Ascending aorta (tissue), 2 donors: ENCODE measurements around the gene SPNS2. TPM values are rescaled to one million over a fixed set of nuclear protein-coding genes. Genes with fewer than 3 reads are reported as not detected.

ENCODE experiments used
- DNase-seq, 2 donors: peaks; one replicate each; pipeline ENCODE4 v3.0.0-alpha.2; 2019; ENCODE audit warnings: low spot score in 2 of 2
- H3K27ac ChIP-seq, 2 donors: fragments of 200-600 bp; sonication (generic); one replicate each; pipeline ENCODE4 v1.5.1; 2016 to 2017; ENCODE audit warnings: mild to moderate bottlenecking in 1 of 2
- H3K27me3 ChIP-seq: fragments of 200-600 bp; sonication (generic); one replicate; pipeline ENCODE4 v1.5.1; 2017
- H3K36me3 ChIP-seq, 2 donors: fragments of 200-600 bp; sonication (generic); one replicate each; pipeline ENCODE4 v1.5.1; 2016
- H3K4me1 ChIP-seq, 2 donors: fragments of 200-600 bp; sonication (generic); one replicate each; pipeline ENCODE4 v1.5.1; 2016 to 2017; ENCODE audit warnings: mild to moderate bottlenecking in 1 of 2
- H3K4me3 ChIP-seq, 2 donors: fragments of 200-600 bp; sonication (generic); one replicate each; pipeline ENCODE4 v1.5.1; 2016 to 2017; ENCODE audit warnings: mild to moderate bottlenecking in 1 of 2
- H3K9me3 ChIP-seq, 2 donors: fragments of 200-600 bp; sonication (generic); one replicate each; pipeline ENCODE4 v1.5.1; 2016
- CTCF ChIP-seq, 3 experiments: fragments of 200-600 bp in 2 of 3; fragments of 450-650 bp in 1 of 3; sonication (generic) in 2 of 3; IDR thresholded peaks; one replicate each; pipeline ENCODE4 v1.5.1; 2016 to 2019; ENCODE audit warnings: antibody characterized with exemption in 3 of 3, mild to moderate bottlenecking in 1 of 3, moderate library complexity in 1 of 3
- intact Hi-C: fragments of 100-400 bp; cut with DNase I; formaldehyde crosslinking; loops from one replicate; pipeline ENCODE4 v1.15.1; 2023
- total RNA-seq: library from RNA; depleted of rRNA; stranded (reverse); fragments of >200 nt; gene quantifications from one replicate; pipeline ENCODE4 v1.1.0, GENCODE V29; 2016

The SPNS2 gene
- total RNA-seq, 1 donor from 2014 or later: 107 TPM

GRCh38 chr17:4559966-4560365 lies 61.3 kb downstream of the SPNS2 start:
- Histone ChIP-seq H3K4me3 (no peak overlapping the region), H3K4me1 (peaks cover 6 to 15% of the 10 kb centered on the region in 2 donors), H3K27ac (no peak overlapping the region), H3K9me3 (no peaks in the 10 kb centered on the region), H3K36me3 (no peaks in the 10 kb centered on the region), H3K27me3 (no peaks in the 10 kb centered on the region)
- DNase-seq: no peak
- TF ChIP-seq CTCF (IDR thresholded peaks at IDR 0.05): no peak
- intact Hi-C loops: loop anchor here (10.0 kb wide), 2 partner anchors 355 to 835 kb away; partner anchors contain the start of gene HASPIN

- Histone ChIP-seq H3K27ac (peak within 1 kb of the TSS in 1 of 2 donors; percentile 82), H3K4me3 (no peak within 1 kb of the TSS), H3K9me3 (no peaks in the 10 kb centered on the region), H3K27me3 (no peaks in the 10 kb centered on the region), H3K36me3 (no peaks in the 10 kb centered on the region), H3K4me1 (peaks cover 6 to 15% of the 10 kb centered on the region in 2 donors)
- no peak for TF ChIP-seq CTCF (IDR thresholded peaks at IDR 0.05)
- intact Hi-C loops: no loop called here
- no peak for DNase-seq
Observed at GRCh38 chr17:4560421-4560820, 61.7 kb downstream of the SPNS2 start, which contains the start of gene GGT6. GGT6 (minus strand) TSS chr17:4560577; CDS start chr17:4560521, 56 bp downstream.

- DNase-seq: no peak
Observed at GRCh38 chr17:4560837-4561256, 62.2 kb downstream of the SPNS2 start.

GRCh38 chr17:4562015-4562969 lies 63.6 kb downstream of the SPNS2 start:
- intact Hi-C loops: loop anchor here (2.0 kb wide), 1 partner anchor 63 kb away; the partner anchor contains the start of gene SPNS2
- no peak for DNase-seq
- Histone ChIP-seq H3K4me3 (peak overlapping the region in 1 of 2 donors; percentile 5), H3K27me3 (no peaks in the 10 kb centered on the region), H3K9me3 (no peaks in the 10 kb centered on the region), H3K4me1 (peaks cover 6 to 10% of the 10 kb centered on the region in 2 donors), H3K27ac (peak overlapping the region; percentile 80 to 82), H3K36me3 (no peaks in the 10 kb centered on the region)
- peak; percentile 10 to 24 (median 12) for TF ChIP-seq CTCF (IDR thresholded peaks at IDR 0.05)

More at GRCh38 chr17:4560837-4561256, 62.2 kb downstream of the SPNS2 start:
- intact Hi-C loops: no loop called here
- TF ChIP-seq CTCF (IDR thresholded peaks at IDR 0.05): no peak
- H3K27ac ChIP-seq: peak overlapping the region in 1 of 2 donors; percentile 82
- H3K27me3 ChIP-seq: no peaks in the 10 kb centered on the region
- peaks cover 6 to 14% of the 10 kb centered on the region in 2 donors for H3K4me1 ChIP-seq
- no peaks in the 10 kb centered on the region for H3K36me3 ChIP-seq
- H3K4me3 ChIP-seq: no peak overlapping the region
- no peaks in the 10 kb centered on the region for H3K9me3 ChIP-seq

- Histone ChIP-seq H3K9me3 (no peaks in the 10 kb centered on the region), H3K4me3 (no peak overlapping the region), H3K4me1 (peaks cover 6 to 10% of the 10 kb centered on the region in 2 donors), H3K27me3 (no peaks in the 10 kb centered on the region), H3K27ac (no peak overlapping the region), H3K36me3 (no peaks in the 10 kb centered on the region)
- peak in 1 of 2 donors; percentile 81 for DNase-seq
- peak; percentile 50 to 83 (median 83) for TF ChIP-seq CTCF (IDR thresholded peaks at IDR 0.05)
- intact Hi-C loops: loop anchor here (2.0 to 5.0 kb wide), 2 partner anchors 59 to 143 kb away; no protein-coding TSS in a partner anchor
Observed at GRCh38 chr17:4565209-4566141, 66.8 kb downstream of the SPNS2 start.
